GM18519 (cell line): ENCODE data around the gene IFFO2.

Experiments used
- ATAC-seq: cut with Tn5 transposase; IDR thresholded peaks from one replicate; pipeline ENCODE4 v1.9.1; 2021; ENCODE audit warnings: mild to moderate bottlenecking, moderate library complexity; ENCODE audit not compliant: unreplicated experiment, low FRiP score

IFFO2 gene

GRCh38 chr1:18861082-18861481, 95.4 kb downstream of the IFFO2 start:
- no peak for ATAC-seq

GRCh38 chr1:18859560-18859959, 96.9 kb downstream of the IFFO2 start, which contains the start of gene TAS1R2:
Gene TAS1R2 (minus strand): TSS chr1:18859660. CDS start chr1:18859660, 0 bp downstream.
- no peak for ATAC-seq

DNA sequence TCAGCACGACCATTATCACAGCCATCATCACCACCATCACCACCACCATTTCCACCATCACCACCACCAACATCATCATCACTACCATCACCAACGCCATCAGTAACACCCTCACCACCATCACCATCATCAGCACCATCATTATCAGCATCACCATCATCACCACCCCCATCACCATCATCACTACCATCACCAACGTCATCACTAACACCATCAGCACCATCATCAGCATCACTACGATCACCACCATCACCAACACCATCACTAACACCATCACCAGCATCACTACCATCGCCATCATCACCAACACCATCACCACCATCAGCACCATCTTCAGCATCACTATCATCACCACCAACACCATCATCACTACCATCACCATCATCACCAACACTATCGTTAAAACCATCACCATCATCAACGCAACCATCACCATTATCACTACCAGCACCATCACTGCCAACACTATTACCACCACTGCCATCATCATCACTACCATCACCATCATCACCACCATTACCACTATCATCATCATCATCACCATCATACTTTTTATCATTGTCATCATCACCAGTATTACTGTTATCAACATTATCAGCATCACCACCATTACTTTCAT, 98.3 kb downstream of the IFFO2 start:
- ATAC-seq = no peak

DNA sequence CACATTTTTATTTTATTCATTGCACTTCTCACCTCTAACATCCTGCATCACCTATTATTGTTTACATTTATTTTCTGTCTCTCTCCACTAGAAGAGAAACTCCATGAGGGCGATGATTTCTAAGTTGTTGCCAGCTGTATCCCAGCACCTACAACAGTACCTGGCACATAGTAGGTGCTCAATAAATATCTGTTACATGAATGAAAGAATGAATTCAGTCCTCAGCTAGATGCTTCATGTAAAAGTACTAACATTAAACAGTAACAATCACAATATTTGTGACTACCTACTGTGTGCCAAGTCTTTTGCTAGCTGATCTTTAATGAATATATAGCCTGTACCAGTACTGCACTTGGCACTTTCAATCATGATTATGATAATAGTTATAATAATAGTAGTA, 100.0 kb downstream of the IFFO2 start:
- ATAC-seq = no peak

DNA sequence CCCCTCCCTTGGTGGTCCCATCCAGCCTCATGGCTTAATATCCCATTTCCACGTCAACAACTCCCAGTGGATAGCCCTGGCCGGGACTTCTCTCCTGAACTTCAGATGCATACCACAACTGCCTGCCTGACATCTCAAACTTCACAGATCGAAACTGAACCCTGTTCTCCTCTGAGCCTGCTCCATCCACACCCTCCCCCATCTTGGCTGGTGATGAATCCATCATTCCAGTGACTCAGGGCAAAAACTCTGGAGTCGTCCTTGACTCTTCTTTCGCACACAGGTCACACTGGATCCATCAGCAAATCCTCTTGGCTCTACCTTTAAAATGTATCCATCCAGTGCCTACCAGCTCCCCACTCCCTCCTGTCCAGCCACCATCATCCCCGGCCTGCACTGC, 100.9 kb downstream of the IFFO2 start:
- no peak for ATAC-seq

DNA sequence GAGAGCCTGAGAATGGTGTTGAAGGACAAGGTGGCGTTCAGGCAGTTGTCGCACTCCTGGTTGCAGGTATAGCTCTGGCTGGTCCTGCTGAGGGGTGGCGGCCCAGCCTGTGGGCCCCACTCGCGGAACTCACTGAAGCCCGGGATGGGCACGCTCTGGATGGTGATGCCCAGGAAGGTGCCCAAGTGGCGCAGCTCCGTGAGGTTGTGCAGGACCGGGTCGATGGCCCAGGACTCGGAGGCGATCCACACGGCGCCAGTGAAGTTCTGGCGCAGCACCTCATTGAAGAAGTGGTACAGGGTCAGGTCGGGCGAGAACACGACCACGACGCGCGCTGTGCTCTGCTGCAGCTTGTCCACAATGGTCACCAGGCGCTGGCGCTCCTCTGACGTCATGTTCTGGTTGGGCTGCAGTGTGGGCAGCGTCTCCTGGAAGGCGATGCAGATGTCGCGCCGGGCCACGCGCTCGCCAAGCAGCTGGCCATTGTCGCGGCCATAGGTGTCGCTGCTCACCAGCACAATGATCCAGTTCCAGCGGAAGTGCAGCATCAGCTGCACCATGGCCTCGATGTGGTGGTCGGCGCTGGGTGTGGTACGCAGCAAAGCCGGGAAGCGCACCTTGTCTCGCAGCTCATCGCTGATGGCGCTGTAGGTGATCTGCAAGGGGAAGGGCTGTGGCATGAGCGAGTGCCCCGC, 102.0 kb downstream of the IFFO2 start:
- ATAC-seq = no peak
